ENCODE measurements around the gene PCSK5. TPM values are rescaled to one million over a fixed set of nuclear protein-coding genes. Genes with fewer than 3 reads are reported as not detected.

PCSK5 gene
- polyA plus RNA-seq, 1 donor from 2014 or later: 1.7 TPM

GRCh38 chr9:76296561-76297310 lies 406.3 kb downstream of the PCSK5 start:
- Histone ChIP-seq H2AFZ (ENCODE audit: low read depth, low read length) (no peak overlapping the region), H3K36me3 (ENCODE audit: insufficient read depth, low read length) (no peaks in the 10 kb centered on the region), H3K4me3 (ENCODE audit: low read length) (no peak overlapping the region), H4K20me1 (ENCODE audit: insufficient read depth) (no peaks in the 10 kb centered on the region), H3K9me2 (ENCODE audit: insufficient read depth, low read length) (no peaks in the 10 kb centered on the region), H3F3A (ENCODE audit: insufficient read depth, low read length, poor library complexity, severe bottlenecking) (no peaks in the 10 kb centered on the region), H3K27me3 (ENCODE audit: insufficient read depth, low read depth, low read length) (no peaks in the 10 kb centered on the region), H3K4me2 (ENCODE audit: low read length) (no peak overlapping the region), H3K9me3 (ENCODE audit: low read length) (no peaks in the 10 kb centered on the region), H3K27ac (ENCODE audit: low read length) (no peak overlapping the region), H3K9ac (ENCODE audit: low read length) (no peak overlapping the region), H3K79me2 (replicated peaks; ENCODE audit: insufficient read depth, low read length) (no peaks in the 10 kb centered on the region)
- TF ChIP-seq SMC3 (conservative IDR thresholded peaks at IDR 0.05; ENCODE audit: poor library complexity) (no peak), RAD21 (conservative IDR thresholded peaks at IDR 0.05) (no peak), MXI1 (conservative IDR thresholded peaks at IDR 0.05; ENCODE audit: poor library complexity, severe bottlenecking) (no peak), TAF1 (IDR thresholded peaks at IDR 0.05; ENCODE audit: low read depth) (no peak), CTCF (IDR thresholded peaks at IDR 0.05; ENCODE audit: poor library complexity, severe bottlenecking) (no peak)

- Histone ChIP-seq H3K4me3 (ENCODE audit: low read length) (no peak overlapping the region), H3K79me2 (replicated peaks; ENCODE audit: insufficient read depth, low read length) (no peaks in the 10 kb centered on the region), H3K27me3 (ENCODE audit: insufficient read depth, low read depth, low read length) (no peaks in the 10 kb centered on the region), H3K4me2 (ENCODE audit: low read length) (no peak overlapping the region), H3F3A (ENCODE audit: insufficient read depth, low read length, poor library complexity, severe bottlenecking) (no peaks in the 10 kb centered on the region), H2AFZ (ENCODE audit: low read depth, low read length) (no peak overlapping the region), H3K9me3 (ENCODE audit: low read length) (no peaks in the 10 kb centered on the region), H3K9ac (ENCODE audit: low read length) (no peak overlapping the region), H4K20me1 (ENCODE audit: insufficient read depth) (no peaks in the 10 kb centered on the region), H3K36me3 (ENCODE audit: insufficient read depth, low read length) (no peaks in the 10 kb centered on the region), H3K9me2 (ENCODE audit: insufficient read depth, low read length) (no peaks in the 10 kb centered on the region), H3K27ac (ENCODE audit: low read length) (no peak overlapping the region)
- TF ChIP-seq SMC3 (conservative IDR thresholded peaks at IDR 0.05; ENCODE audit: poor library complexity) (no peak), EP300 (conservative IDR thresholded peaks at IDR 0.05; ENCODE audit: poor library complexity, severe bottlenecking) (no peak), REST (IDR thresholded peaks at IDR 0.05; ENCODE audit: borderline replicate concordance) (no peak), MXI1 (conservative IDR thresholded peaks at IDR 0.05; ENCODE audit: poor library complexity, severe bottlenecking) (no peak), CTCF (IDR thresholded peaks at IDR 0.05; ENCODE audit: poor library complexity, severe bottlenecking) (no peak), TAF1 (IDR thresholded peaks at IDR 0.05; ENCODE audit: low read depth) (no peak), POLR2AphosphoS5 (IDR thresholded peaks at IDR 0.05) (no peak), RAD21 (conservative IDR thresholded peaks at IDR 0.05) (no peak), EZH2 (IDR thresholded peaks at IDR 0.05; ENCODE audit: borderline replicate concordance, insufficient read depth, low read length, poor library complexity, severe bottlenecking) (no peak)
Measured at GRCh38 chr9:76297721-76298239, 407.3 kb downstream of the PCSK5 start.

Measured in neural cell (in vitro differentiated cells).